Astrocyte (in vitro differentiated cells and primary cell): Measurements from ENCODE around the gene STK33. TPM values are rescaled to one million over a fixed set of nuclear protein-coding genes. Genes with fewer than 3 reads are reported as not detected.
A peak's percentile ranks its signal among the peaks of the same experiment; 100 is the strongest.

Experiments used
- DNase-seq: peaks from one replicate; pipeline ENCODE4 v3.0.0-alpha.2; 2010; ENCODE audit warnings: low read depth
- FAIRE-seq: peaks from 2 replicates; lab custom pipeline; 2011; peaks lifted over from hg19 to GRCh38; lab: Jason Lieb, UNC
- H2AFZ ChIP-seq: 2 replicates; pipeline ENCODE4 v1.6.0; 2012; ENCODE audit warnings: low read depth, low read length, inconsistent platforms
- H3K27ac ChIP-seq: 2 replicates; pipeline ENCODE4 v1.5.1; 2011; ENCODE audit warnings: low read depth, low read length, inconsistent platforms
- H3K27me3 ChIP-seq: 2 replicates; pipeline ENCODE4 v1.6.0; 2011; ENCODE audit warnings: low read length, inconsistent platforms; ENCODE audit not compliant: insufficient read depth
- H3K36me3 ChIP-seq: 2 replicates; pipeline ENCODE4 v1.5.1; 2011; ENCODE audit warnings: low read length, inconsistent platforms; ENCODE audit not compliant: insufficient read depth
- H3K4me1 ChIP-seq: 2 replicates; pipeline ENCODE4 v1.5.1; 2011; ENCODE audit warnings: low read length, inconsistent platforms; ENCODE audit not compliant: insufficient read depth
- H3K4me2 ChIP-seq: 2 replicates; pipeline ENCODE4 v1.6.0; 2012; ENCODE audit warnings: low read length, inconsistent platforms
- H3K4me3 ChIP-seq: 2 replicates; pipeline ENCODE4 v1.5.1; 2011; ENCODE audit warnings: low read depth, mild to moderate bottlenecking, low read length, inconsistent platforms; ENCODE audit not compliant: insufficient read depth
- H3K79me2 ChIP-seq: 2 replicates; pipeline ENCODE4 v1.6.0; 2012; ENCODE audit warnings: mild to moderate bottlenecking, low read length, inconsistent platforms; ENCODE audit not compliant: insufficient read depth
- H3K9ac ChIP-seq: 2 replicates; pipeline ENCODE4 v1.6.0; 2012; ENCODE audit warnings: mild to moderate bottlenecking, low read length, inconsistent platforms
- H3K9me3 ChIP-seq: 2 replicates; pipeline ENCODE4 v1.5.1; 2012; ENCODE audit warnings: low read depth, mild to moderate bottlenecking, low read length, inconsistent platforms; ENCODE audit not compliant: insufficient read depth
- H4K20me1 ChIP-seq: 2 replicates; pipeline ENCODE4 v1.6.0; 2012; ENCODE audit warnings: low read length, inconsistent platforms; ENCODE audit not compliant: insufficient read depth
- H3K27ac Mint-ChIP-seq: one replicate; pipeline ENCODE4 v1.8.0; 2021; ENCODE audit warnings: mild to moderate bottlenecking, mixed read lengths; ENCODE audit not compliant: unreplicated experiment
- H3K27me3 Mint-ChIP-seq: one replicate; pipeline ENCODE4 v1.8.0; 2021; ENCODE audit warnings: low read depth, mixed read lengths; ENCODE audit not compliant: unreplicated experiment
- H3K36me3 Mint-ChIP-seq: one replicate; pipeline ENCODE4 v1.8.0; 2021; ENCODE audit warnings: low read depth, mixed read lengths; ENCODE audit not compliant: unreplicated experiment
- H3K4me1 Mint-ChIP-seq: one replicate; pipeline ENCODE4 v1.8.0; 2021; ENCODE audit warnings: low read depth, mixed read lengths; ENCODE audit not compliant: unreplicated experiment
- H3K4me3 Mint-ChIP-seq: one replicate; pipeline ENCODE4 v1.8.0; 2021; ENCODE audit warnings: mild to moderate bottlenecking, moderate library complexity, mixed read lengths; ENCODE audit not compliant: unreplicated experiment
- H3K9me3 Mint-ChIP-seq: one replicate; pipeline ENCODE4 v1.8.0; 2021; ENCODE audit warnings: mild to moderate bottlenecking, mixed read lengths; ENCODE audit not compliant: unreplicated experiment
- CTCF ChIP-seq: IDR thresholded peaks from 2 replicates; pipeline ENCODE4 v1.5.1; 2011; ENCODE audit warnings: low read depth, mild to moderate bottlenecking, inconsistent platforms, low read length, moderate library complexity; ENCODE audit not compliant: insufficient read depth
- EZH2 ChIP-seq: IDR thresholded peaks from 2 replicates; pipeline ENCODE4 v1.6.1; 2012; ENCODE audit warnings: mild to moderate bottlenecking, low read length, inconsistent platforms; ENCODE audit not compliant: insufficient read depth
- total RNA-seq: library from RNA; stranded (reverse); gene quantifications from 2 replicates; pipeline ENCODE4 v1.2.1, GENCODE V29; 2021

The STK33 gene
- total RNA-seq, 1 donor from 2014 or later, result 7.5 TPM

- Mint-ChIP-seq H3K9me3 (peaks cover 7% of the 10 kb centered on the region), H3K4me3 (no peak overlapping the region), H3K27me3 (peaks cover 45% of the 10 kb centered on the region), H3K27ac (peak overlapping the region; percentile 58), H3K36me3 (peaks cover 2% of the 10 kb centered on the region), H3K4me1 (peaks cover 5% of the 10 kb centered on the region)
- H3K4me1 ChIP-seq, result no peaks in the 10 kb centered on the region
- H3K4me3 ChIP-seq, result no peak overlapping the region
- H3K4me2 ChIP-seq, result no peak overlapping the region
- H3K27ac ChIP-seq, result no peak overlapping the region
- H3K36me3 ChIP-seq, result no peaks in the 10 kb centered on the region
- no peaks in the 10 kb centered on the region for H3K79me2 ChIP-seq
- FAIRE-seq (no peak), DNase-seq (no peak)
- no peak for TF ChIP-seq CTCF
- TF ChIP-seq EZH2, result no peak
- no peak overlapping the region for H3K9ac ChIP-seq
- no peaks in the 10 kb centered on the region for H4K20me1 ChIP-seq
- no peaks in the 10 kb centered on the region for H3K27me3 ChIP-seq
- no peaks in the 10 kb centered on the region for H3K9me3 ChIP-seq
- no peak overlapping the region for H2AFZ ChIP-seq
These were observed 247.8 kb downstream of the STK33 start for GRCh38 chr11:8346157-8346755.

GRCh38 chr11:8345179-8345578, 248.8 kb downstream of the STK33 start:
- Mint-ChIP-seq H3K27me3 (peaks cover 43% of the 10 kb centered on the region), H3K4me3 (no peak overlapping the region), H3K9me3 (peaks cover 7% of the 10 kb centered on the region), H3K4me1 (peaks cover 5% of the 10 kb centered on the region), H3K36me3 (peaks cover 2% of the 10 kb centered on the region), H3K27ac (no peak overlapping the region)
- no peak overlapping the region for H3K4me2 ChIP-seq
- H3K9ac ChIP-seq, result no peak overlapping the region
- DNase-seq (no peak), FAIRE-seq (no peak)
- no peak for TF ChIP-seq EZH2
- TF ChIP-seq CTCF, result no peak
- H4K20me1 ChIP-seq, result no peaks in the 10 kb centered on the region
- no peaks in the 10 kb centered on the region for H3K9me3 ChIP-seq
- H3K4me1 ChIP-seq, result no peaks in the 10 kb centered on the region
- no peaks in the 10 kb centered on the region for H3K79me2 ChIP-seq
- H3K4me3 ChIP-seq, result no peak overlapping the region
- H3K36me3 ChIP-seq, result no peaks in the 10 kb centered on the region
- H3K27ac ChIP-seq, result no peak overlapping the region
- no peaks in the 10 kb centered on the region for H3K27me3 ChIP-seq
- H2AFZ ChIP-seq, result no peak overlapping the region

- H3K27me3 ChIP-seq, result no peaks in the 10 kb centered on the region
- no peak overlapping the region for H3K27ac Mint-ChIP-seq
- no peak overlapping the region for H3K4me3 Mint-ChIP-seq
- TF ChIP-seq CTCF, result no peak
- TF ChIP-seq EZH2, result no peak
- no peaks in the 10 kb centered on the region for H3K79me2 ChIP-seq
- peaks cover 2% of the 10 kb centered on the region for H3K36me3 Mint-ChIP-seq
- DNase-seq (no peak), FAIRE-seq (no peak)
- H3K9ac ChIP-seq, result no peak overlapping the region
- H3K4me1 ChIP-seq, result no peaks in the 10 kb centered on the region
- no peak overlapping the region for H2AFZ ChIP-seq
- H3K36me3 ChIP-seq, result no peaks in the 10 kb centered on the region
- H3K27me3 Mint-ChIP-seq, result peaks cover 39% of the 10 kb centered on the region
- H3K9me3 ChIP-seq, result no peaks in the 10 kb centered on the region
- no peak overlapping the region for H3K4me3 ChIP-seq
- H3K27ac ChIP-seq, result no peak overlapping the region
- H3K9me3 Mint-ChIP-seq, result peaks cover 3% of the 10 kb centered on the region
- peaks cover 5% of the 10 kb centered on the region for H3K4me1 Mint-ChIP-seq
- no peak overlapping the region for H3K4me2 ChIP-seq
- no peaks in the 10 kb centered on the region for H4K20me1 ChIP-seq
These were observed 249.7 kb downstream of the STK33 start for GRCh38 chr11:8344346-8344745.
